SHP77 treated with DMSO at 0.1 percent for 48 hours (cell line): ENCODE data around the gene GCNT2.
"Not testable (repeated sequence)": the region's sequence is repeated elsewhere in the genome, so short reads cannot be mapped to it uniquely, and the experiment has no call there.

ENCODE experiments used
- DNase-seq: peaks from one replicate; lab custom pipeline; 2025; lab: John Stamatoyannopoulos, UW

GCNT2 gene

GRCh38 chr6:10580570-10580969, 59.4 kb downstream of the GCNT2 start:
- DNase-seq = no peak

- DNase-seq = not testable (repeated sequence)
These were observed 60.3 kb downstream of the GCNT2 start for GRCh38 chr6:10581402-10581801.

- peak; percentile 82 for DNase-seq
These were observed 61.8 kb downstream of the GCNT2 start for GRCh38 chr6:10582774-10583508.

- DNase-seq = no peak
These were observed 62.4 kb downstream of the GCNT2 start for GRCh38 chr6:10583509-10583901.

GRCh38 chr6:10584607-10585006, 63.5 kb downstream of the GCNT2 start:
- DNase-seq = no peak

GRCh38 chr6:10585209-10585845, 64.2 kb downstream of the GCNT2 start:
- DNase-seq = no peak

GRCh38 chr6:10586302-10586701, 65.2 kb downstream of the GCNT2 start:
- no peak for DNase-seq

- DNase-seq = no peak
These were observed 66.7 kb downstream of the GCNT2 start for GRCh38 chr6:10587656-10588406.

- DNase-seq = no peak
These were observed 67.6 kb downstream of the GCNT2 start for GRCh38 chr6:10588562-10589428.

GRCh38 chr6:10589429-10589727, 68.2 kb downstream of the GCNT2 start:
- DNase-seq = no peak

- no peak for DNase-seq
These were observed 68.8 kb downstream of the GCNT2 start for GRCh38 chr6:10589983-10590382.

- no peak for DNase-seq
These were observed 70.4 kb downstream of the GCNT2 start for GRCh38 chr6:10591422-10592160.

- DNase-seq = no peak
These were observed 74.8 kb downstream of the GCNT2 start for GRCh38 chr6:10595731-10596664.

- DNase-seq = no peak
These were observed 76.4 kb downstream of the GCNT2 start for GRCh38 chr6:10597499-10598001.

- DNase-seq = no peak
These were observed 77.2 kb downstream of the GCNT2 start for GRCh38 chr6:10598084-10598960.

GRCh38 chr6:10599046-10599445, 77.9 kb downstream of the GCNT2 start:
- DNase-seq = no peak

- not testable (repeated sequence) for DNase-seq
These were observed 79.5 kb downstream of the GCNT2 start for GRCh38 chr6:10600681-10601080.

- DNase-seq = no peak
These were observed 82.1 kb downstream of the GCNT2 start for GRCh38 chr6:10603219-10603618.

- DNase-seq = no peak
These were observed 87.9 kb downstream of the GCNT2 start for GRCh38 chr6:10609038-10609437.
